ENCODE data around the gene MRPL39. TPM values are rescaled to one million over a fixed set of nuclear protein-coding genes. Genes with fewer than 3 reads are reported as not detected.
A peak's percentile ranks its signal among the peaks of the same experiment; 100 is the strongest.
"Not testable (repeated sequence)": the region's sequence is repeated elsewhere in the genome, so short reads cannot be mapped to it uniquely, and the experiment has no call there.

Gene MRPL39
- total RNA-seq (2014; rRNA removed; shearing (Covaris generic)), result 18.6 and 21.3 TPM in 2 replicates

DNA sequence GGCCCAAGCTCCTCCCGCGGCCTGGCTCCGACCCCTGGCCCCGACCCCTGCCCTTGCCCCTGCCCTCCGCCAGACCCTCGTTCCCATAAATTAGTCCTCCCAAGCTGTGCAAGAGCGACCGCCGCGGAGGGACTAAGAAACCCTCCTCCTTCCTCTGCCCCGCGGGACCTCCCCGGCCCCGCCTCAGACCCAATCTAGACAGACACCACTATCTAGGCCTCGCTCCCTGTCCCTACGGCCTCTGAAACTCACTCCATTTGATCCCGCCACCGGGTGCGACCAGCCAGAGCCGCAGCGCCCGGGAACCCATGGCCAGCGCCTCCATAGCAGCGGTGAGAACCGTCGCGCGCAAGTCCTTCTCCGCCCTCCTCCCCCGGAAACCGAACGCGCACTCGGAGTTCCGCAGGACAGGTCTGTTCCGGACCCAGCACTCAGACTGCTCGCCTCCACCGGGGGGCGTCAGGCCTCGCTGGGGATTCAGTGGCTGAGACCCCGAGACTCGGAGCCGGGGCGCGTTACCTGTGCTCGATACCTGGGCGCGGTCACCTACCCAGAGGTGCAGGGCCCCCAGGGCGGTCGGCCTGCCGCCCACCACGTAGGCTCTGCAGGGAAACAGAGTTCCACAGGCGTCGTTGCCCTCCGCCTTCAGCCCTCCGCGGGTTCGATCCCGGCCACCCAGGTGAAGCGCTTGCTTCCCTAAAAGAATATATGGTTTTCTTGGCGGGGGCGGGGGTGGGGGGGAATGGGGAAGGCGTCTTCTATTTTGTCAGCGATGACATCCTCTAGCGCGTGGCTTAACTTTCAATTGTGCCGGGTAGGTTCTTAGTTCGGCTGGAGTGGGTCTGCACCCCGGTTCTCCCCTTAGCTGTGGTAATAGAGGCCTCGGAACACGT lies at the start of gene MRPL39:
MRPL39 (minus strand) TSS at position 331 of the 893 bp plus-strand sequence; CDS start at position 325, 6 bp downstream.
- peak; percentile 71 for DNase-seq (ENCODE audit: low spot score)

DNA sequence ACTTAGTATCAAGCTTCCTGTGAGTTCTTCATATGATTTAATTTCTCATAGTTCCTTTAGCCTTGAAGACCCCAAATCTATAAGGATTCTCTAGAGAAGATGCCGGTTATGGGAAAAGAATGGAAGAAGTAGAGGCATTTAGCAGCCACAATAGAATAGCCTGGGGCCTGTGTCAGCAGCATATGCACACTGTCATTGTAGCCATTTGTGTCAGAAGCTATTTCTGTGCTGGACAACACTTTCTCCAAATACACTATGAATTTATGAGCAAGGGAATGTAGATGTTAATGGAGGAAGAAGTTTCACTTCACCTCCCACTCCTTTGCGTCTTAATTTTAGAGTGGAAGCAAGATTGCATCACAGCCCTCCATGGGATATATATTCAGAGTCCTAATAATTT lies 49.1 kb upstream of the MRPL39 start:
- DNase-seq (ENCODE audit: low spot score), result no peak

DNA sequence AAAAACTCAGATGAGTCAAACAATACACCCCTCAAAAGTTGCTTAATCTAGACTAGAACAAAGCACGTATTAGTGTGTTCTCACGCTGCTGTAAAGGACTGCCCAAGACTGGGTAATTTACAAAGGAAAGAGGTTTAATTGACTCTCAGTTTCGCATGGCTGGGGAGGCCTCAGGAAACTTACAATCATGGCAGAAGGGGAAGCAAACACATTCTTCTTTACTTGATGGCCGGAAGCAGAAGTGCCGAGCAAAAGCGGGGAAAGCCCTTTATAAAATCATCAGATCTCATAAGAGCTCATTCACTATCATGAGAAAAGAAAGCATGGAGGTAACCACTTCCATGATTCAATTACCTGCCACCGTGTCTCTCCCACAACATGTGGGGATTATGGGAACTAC lies 41.9 kb upstream of the MRPL39 start:
- no peak for DNase-seq (ENCODE audit: low spot score)

DNA sequence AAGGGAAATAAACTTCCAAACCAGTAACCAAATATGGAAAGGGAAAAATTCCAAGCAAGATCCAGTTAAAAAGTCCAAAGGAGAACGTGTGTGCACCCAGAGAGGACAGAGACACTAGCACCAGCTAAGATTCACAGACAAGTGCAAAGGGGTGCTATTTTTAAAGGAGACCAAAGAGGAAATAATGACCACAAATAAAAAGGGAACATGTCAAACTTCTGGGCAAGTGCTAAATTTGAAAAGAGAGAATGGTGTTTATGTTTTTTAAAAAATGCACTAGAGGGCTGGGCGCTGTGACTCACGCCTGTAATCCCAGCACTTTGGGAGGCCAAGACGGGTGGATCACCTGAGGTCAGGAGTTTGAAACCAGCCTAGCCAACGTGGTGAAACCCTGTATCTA lies 40.4 kb upstream of the MRPL39 start:
- no peak for DNase-seq (ENCODE audit: low spot score)

DNA sequence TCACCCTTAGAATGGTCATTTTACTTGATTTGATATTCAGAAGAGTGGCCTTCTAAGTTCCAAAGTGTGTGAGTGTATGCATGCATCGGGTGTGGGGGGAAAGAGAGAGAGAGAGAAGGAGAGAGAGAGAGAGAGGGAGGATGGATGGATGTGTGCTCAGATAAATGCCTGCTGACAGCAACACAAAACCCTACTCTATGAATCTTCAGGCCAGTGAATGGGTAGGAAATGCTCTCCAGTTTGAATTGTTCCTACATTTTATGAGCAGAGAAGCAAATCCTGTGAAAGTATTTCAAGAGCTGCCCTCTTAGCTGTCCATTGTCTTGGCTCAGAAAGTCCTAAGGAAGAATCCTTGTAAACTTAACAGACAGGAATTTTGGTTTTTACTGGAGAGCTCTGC lies 39.2 kb upstream of the MRPL39 start:
- DNase-seq (ENCODE audit: low spot score), result no peak

DNA sequence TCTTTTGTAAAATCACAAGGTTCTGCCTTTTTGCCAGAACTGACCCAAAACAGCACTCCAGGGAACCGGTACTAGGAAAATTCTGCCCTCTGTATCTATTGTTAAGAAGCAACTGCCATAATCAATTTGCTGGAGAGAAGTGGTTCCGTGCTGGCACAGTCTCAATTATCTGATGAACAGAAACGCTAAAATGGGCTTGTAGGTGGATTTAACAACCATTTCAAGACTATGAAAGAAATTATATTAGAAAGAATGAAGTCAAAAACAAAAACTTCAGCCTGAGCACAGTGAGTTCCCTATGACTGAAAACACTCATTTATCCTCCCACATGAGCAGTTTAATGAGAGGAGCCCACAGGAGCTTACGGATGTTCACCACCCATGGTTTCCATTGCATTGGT lies 36.2 kb upstream of the MRPL39 start:
- DNase-seq (ENCODE audit: low spot score), result no peak

DNA sequence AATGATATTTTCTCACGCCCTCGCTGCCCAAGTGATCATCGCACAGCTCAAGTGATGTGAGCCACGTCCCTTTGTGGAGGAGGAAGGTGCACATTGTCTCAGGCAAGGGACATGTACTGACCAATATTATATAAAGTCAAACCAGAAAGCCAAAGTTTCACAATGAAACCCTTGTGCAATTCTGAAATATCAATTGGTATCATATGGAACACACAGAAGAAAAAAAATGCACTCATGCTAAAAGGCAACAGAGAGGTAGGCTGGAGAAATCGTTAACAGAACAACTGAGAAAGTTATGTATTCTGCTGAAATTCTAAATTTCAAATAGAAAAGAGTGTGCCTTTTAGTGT lies 33.6 kb upstream of the MRPL39 start:
- no peak for DNase-seq (ENCODE audit: low spot score)

DNA sequence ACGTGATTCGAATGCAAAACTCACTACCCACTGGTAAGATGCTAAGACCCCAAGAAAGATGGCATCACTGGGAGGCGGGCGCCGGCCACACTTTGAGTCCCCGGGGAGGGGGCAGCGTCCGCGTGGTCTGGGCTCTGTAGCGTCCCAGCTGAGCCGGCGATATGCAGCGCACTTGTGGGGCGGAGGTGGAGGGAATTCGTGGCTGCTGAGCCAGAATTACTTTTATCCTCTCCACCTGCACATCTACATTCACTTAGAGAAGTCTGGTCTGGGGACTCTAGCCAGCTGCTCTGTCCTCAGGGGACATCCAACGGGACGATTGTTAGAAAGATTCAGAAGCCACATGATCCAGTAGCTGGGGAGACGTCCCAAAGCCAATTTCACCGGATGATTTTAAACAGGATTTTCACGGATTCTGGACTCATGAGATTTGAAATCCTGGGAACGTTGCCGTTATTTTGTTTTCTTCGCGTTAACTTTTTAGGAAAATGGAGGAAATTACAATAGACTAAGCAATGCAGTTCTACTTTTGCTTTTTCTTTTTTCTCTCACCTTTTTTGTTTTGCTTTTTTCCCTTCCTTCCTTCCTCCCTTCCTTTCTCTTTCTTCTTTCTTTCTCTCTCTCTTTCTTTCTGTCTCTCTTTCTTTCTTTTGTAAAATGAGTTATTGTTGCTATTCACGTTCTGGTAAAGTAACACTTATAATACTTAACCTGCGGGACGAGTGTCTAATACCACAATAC lies 33.1 kb upstream of the MRPL39 start:
- DNase-seq (ENCODE audit: low spot score), result no peak

DNA sequence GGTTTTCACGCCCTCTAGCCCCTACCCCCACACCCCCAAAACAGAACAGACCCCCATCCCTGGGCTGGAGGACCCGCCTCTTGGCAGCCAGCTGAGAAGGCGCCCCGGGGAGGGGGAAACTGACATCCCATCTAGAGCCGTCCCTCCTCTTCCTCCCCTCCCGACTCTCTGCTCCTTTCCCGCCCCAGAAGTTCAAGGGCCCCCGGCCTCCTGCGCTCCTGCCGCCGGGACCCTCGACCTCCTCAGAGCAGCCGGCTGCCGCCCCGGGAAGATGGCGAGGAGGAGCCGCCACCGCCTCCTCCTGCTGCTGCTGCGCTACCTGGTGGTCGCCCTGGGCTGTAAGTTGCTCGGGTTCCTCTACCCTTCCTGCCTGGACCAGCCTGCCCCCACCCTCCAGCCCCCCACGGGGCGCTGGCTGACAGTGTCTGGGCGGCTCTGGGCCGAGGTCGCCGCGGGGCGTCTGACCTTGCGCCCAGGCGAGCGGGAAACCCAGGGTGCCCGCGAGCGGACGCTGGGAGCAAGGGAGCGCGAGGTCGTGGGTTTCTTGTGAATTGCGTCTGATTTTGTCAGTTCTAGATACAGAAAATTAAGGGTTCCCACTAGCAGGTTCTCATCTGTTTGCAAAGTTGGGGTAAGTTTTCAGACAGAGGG lies 32.4 kb upstream of the MRPL39 start:
- no peak for DNase-seq (ENCODE audit: low spot score)

DNA sequence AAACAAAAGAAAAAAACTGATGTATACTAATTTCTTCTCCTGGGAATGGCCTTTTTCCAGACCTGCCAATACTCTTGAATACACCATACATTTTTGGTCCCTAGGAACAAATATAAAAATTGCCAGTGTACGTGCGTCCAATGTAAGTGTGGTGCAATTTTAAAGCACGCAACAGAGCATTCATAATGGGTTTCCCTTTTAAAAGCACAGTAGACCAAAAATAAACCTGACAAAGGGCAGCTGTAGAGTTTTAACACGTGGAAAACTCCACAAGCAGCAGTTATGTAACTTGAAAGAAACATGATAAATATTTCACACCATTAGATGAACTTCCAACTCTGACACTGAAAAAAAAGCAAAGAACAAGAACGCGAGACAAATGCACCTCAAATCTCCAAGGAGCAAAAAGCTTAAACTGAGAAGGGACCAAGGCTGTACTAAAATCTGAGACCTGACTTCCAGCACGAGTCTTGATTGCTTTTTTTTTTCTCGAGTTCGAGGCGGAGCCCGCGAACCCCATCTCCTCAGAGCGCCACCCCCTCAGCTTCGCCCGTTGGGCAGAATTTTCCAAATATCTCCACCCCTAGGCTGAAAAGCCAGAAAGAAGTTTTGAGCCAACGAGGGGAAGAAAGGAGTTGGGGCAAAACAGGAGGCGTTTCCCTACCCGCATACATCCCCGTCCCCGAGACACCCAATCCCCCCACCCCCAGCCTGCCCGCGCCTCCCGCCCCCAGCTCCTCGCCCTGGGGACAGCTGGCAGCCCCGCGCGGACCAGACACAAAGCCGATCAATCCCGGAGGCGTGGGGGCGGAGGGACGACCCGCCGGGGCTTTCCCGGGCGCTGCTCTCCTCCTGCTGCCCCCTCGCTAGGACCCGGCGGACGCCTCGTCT lies 31.6 kb upstream of the MRPL39 start, which contains the start of gene JAM2:
JAM2 (plus strand) TSS at position 599 of the 891 bp plus-strand sequence. CDS start 564 bp downstream, outside the sequence.
- DNase-seq (ENCODE audit: low spot score), result no peak

DNA sequence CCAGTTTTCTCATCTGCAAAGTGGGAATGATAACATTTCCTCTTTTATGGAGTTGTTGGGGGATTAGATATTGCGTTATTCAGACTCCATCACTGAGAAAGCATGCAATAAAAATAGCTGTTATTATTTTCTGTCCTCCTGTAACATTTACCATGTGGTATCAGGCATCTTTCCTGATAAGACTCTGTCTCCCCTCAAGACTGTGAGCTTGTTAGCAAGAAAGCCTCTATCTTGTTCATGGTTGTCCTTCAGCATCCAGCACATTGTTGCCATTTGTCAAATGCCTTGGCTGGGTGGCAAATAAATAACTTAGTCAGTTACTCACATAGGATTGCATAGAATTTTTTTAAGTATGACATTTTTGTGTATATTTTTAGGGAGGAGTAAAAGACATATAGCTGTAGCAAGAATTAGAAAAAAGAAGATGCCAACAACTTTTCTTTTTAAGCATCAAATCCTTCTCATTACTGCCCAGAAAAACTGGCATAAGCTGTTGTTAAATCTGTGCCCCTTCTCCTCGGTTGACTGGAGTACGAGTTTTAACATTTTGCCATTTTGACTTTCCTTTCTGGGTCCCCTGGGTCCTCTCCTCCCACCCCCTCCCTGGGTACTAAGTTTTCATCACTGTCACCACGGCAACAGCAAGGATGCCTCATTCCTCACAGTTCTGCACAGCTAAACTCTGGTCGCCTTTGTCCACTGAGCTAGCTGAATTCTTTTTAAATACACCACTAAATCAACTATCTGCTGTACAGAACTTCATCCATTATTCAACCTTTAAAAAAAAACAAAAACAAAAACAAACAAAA lies 30.8 kb upstream of the MRPL39 start:
- no peak for DNase-seq (ENCODE audit: low spot score)

DNA sequence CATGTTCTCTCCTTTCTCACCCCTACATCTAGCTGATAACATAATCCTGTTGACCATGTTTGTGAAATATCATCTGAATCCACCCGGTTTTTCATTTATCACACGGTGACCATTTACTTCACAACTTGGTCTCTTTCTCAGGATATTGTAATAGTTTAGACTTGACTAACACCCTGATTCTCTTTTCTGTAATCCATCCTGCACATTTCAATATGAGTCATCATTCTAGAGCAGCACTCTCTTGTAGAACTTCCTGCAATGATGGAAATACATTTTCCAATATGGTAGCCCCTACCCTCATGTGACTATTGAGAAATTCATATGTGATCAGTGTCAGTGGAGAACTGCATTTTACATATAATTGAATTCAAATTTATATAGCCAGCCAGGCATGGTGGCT lies 29.4 kb upstream of the MRPL39 start:
- no peak for DNase-seq (ENCODE audit: low spot score)

DNA sequence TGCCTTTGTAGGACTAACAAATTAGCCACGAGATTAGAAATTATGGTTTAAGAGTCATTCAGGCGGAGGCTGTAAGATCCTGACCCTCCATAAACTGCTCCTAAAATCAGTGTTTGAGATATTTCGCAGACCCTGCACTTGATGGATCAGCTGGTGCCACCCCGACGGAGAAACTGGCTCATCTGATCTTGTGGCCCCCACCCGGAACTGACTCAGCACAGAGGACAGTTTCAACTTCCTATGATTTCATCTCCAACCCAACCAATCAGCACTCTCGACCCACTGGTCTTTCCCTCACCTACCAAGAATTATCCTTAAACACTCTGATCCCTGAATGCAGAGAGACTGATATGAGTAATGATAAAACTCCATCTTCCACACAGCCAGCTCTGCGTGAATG lies 28.0 kb upstream of the MRPL39 start:
- DNase-seq (ENCODE audit: low spot score), result no peak

DNA sequence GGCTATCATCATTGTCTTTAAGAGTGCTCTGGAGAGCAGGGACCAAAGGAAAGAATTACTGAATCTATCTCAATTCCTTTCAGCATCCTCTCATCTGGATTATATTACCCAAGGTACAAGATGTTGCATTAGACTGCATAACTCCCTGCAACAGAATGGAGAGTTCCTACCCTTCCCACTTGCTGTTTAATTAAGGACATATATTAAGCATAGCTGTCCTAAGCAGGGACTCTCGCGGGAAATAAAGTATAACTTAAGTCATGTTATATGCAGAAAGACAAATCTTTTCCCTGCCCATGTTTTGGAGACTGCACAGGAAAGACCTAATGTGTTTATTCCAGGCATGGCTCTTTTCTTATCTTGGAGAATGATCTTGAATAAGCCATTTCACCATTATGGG lies 25.0 kb upstream of the MRPL39 start:
- no peak for DNase-seq (ENCODE audit: low spot score)

DNA sequence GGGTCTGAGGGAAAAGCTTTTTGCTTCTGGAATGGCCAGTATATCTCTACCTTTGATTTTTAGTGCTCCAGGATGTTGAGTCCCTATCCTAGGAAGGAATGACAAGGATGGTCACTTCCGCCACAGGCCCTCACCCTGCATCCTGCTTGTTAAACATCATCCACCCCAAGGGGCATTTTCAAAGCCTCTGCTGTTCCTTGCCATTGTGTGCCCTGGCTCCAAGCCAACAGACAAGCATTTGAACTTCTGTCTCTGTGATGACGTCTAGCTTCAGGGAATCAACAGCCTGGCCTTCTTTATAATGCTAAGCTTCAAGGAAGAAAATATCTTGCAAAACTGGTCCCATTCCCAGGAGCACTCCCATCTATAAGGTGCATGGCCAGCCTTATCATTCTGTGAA lies 19.5 kb upstream of the MRPL39 start:
- no peak for DNase-seq (ENCODE audit: low spot score)

DNA sequence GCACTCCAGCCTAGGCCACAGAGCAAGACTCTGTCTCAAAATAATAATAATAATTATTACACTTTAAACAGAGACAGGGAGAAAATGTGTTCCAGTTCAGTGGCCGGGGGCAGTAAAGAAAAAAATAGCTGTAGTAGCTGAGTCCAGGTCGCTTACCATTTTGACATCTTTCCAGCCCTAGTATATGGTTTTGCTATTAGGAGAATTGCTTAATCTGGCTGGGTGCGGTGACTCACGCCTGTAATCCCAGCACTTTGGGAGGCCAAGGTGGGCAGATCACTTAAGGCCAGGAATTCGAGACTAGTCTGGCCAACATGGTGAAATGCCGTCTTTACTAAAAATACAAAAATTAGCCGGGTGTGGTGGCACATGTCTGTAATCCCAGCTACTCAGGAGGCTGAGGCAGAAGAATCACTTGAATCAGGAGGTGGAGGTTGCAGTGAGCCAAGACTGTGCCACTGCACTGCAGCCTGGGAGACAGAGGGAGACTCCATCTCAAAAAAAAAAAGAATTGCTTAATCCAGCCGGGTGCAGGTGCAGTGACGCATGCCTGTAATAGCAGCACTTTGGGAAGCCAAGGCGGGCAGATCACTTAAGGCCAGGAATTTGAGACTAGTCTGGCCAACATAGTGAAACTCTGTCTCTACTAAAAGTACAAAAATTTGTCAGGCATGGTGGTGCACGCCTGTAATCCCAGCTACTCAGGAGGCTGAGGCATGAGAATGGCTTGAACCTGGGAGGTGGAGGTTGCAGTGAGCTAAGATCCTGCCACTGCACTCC lies 18.7 kb upstream of the MRPL39 start:
- not testable (repeated sequence) for DNase-seq (ENCODE audit: low spot score)

DNA sequence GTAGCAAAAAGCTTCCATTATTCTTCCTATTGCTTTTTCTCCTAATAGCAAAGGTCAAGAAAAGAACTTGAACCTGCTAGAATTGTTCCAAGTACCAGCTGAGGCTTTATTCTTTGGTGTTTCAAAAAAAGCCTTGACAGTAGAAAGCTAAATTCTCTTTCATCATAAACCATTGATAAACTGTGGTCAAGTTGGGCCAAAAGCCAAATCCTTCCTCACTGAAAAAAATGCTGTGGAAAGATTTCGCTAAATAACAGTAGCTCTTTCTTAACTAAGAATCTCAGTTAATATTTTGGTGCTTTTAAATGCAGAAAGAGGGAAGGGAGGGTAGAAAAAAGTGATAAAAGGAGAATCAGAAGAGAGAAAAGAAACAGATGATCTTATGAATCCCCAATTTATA lies 17.8 kb upstream of the MRPL39 start:
- no peak for DNase-seq (ENCODE audit: low spot score)

DNA sequence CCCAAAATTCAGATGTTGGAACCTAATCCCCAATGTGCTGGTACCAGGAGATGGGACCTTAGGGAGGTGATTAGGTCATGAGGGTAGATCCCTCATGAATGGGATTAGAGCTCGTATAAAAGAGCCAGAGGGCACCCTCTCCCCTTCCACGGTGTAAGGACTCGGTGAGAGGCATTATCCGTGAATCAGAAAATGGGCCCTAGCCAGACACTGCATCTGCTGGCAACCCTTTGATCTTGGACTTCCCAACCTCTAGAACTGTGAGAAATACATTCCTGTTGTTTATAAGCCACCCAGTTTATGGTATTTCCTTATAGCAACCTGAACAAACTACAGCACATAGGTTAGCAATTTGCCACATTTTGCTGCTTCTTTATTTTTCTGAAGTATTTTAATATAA lies 17.2 kb upstream of the MRPL39 start:
- no peak for DNase-seq (ENCODE audit: low spot score)

DNA sequence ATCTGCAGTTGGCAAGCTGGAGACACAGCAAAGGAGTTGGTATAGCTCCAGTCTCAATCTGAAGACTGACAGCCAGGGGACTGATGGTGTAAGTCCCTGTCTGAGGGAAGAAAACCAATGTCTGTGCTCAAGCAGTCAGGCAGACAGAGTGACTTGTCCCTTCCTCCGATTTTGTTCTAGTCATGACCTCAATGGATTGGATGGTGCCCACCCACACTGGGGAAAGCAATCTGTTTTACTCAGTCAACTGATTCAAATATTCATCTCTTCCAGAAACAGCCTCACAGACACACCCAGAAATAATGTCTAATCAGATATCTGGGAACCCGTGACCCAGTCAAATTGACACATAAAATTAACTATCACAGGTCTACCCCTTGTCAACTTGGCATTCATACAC lies 11.9 kb upstream of the MRPL39 start:
- DNase-seq (ENCODE audit: low spot score), result no peak

DNA sequence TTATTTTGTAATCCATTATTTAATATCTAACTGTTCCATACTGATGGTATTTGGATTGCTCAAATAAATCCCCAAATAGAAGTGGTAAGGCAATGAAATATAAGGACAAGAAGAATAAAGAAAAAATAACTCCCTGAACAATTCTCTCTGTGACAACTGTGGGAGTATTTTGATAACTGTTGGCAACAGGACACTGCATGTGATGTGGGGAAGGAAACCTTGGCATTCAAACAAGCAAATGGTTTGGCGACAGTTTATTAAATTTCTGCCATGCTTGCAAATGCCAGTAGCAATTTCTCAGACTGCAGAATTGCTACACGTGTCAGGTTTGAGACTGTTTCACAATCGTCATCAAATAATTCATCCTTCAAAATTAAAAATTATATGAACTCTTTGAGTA lies 8.6 kb upstream of the MRPL39 start:
- DNase-seq (ENCODE audit: low spot score), result no peak
